ENCODE measurements around the gene PHRF1. TPM values are rescaled to one million over a fixed set of nuclear protein-coding genes. Genes with fewer than 3 reads are reported as not detected.
A peak's percentile ranks its signal among the peaks of the same experiment; 100 is the strongest.

PHRF1 gene
- total and polyA plus RNA-seq, 9 of the 15 experiments (the other 6 are each of a cell fraction or from before 2014, with no cell fraction given): 0.07 to 37.2 (median 7.7) TPM

DNA sequence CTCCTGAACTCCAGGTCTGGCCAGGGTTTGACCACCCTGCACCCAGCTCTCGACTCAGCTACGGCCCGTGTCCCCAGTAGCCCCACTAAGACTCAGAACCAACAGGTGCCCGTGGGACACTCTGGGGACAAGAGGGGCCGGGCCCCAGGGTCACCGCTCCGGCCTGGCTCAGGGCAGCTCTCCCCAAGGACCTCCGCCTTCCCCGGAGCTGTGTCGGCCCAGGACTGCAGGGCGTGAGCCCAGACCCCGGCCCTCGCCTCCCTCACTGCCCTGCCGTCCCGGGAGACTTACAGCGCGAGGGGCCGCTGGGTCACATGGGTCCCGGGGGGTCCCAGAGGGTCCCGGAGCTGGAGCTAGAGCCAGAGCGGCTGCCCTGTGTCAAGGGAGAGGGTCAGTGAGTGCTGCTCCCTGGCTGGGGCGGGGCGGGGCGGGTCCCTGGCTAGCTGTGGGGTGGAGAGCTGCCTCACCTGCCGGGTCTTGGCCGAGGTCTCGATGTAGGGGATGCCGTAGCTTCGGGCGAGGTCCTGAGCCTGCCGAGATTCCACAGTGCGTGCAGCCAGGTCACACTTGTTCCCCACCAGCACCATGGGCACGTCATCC is 43.2 kb upstream of the PHRF1 start:
- Histone ChIP-seq H3K4me3 (no peak overlapping the region), H3K4me2 (ENCODE audit: insufficient read depth, low read length) (no peak overlapping the region), H3K9me1 (ENCODE audit: control insufficient read depth, insufficient read depth, low read length) (peaks cover under 1% of the 10 kb centered on the region), H3K4me1 (replicated peaks in 1 of 2; ENCODE audit: control insufficient read depth in 2 of 2, insufficient read depth in 2 of 2, low read length in 2 of 2) (peaks cover 20 to 87% of the 10 kb centered on the region in 2 experiments), H4K20me1 (replicated peaks; ENCODE audit: control insufficient read depth, insufficient read depth, low read length) (0 out of 2 replicates have a peak, but pooled peaks cover 4% of the 10 kb centered on the region), H3K36me3 (ENCODE audit: control insufficient read depth, insufficient read depth, low read length) (peaks cover 35% of the 10 kb centered on the region; the same call in 1 of the 3 replicates), H2AFZ (ENCODE audit: low read depth, low read length) (no peak overlapping the region), H3K9me3 (replicated peaks; ENCODE audit: control insufficient read depth, insufficient read depth, low read depth, low read length) (no peaks in the 10 kb centered on the region), H3K27me3 (ENCODE audit: control insufficient read depth in 2 of 2, insufficient read depth in 2 of 2, low read length in 2 of 2) (no peaks in the 10 kb centered on the region), H3K79me2 (ENCODE audit: control insufficient read depth, insufficient read depth, low read length) (peaks cover 17% of the 10 kb centered on the region), H3K9ac (ENCODE audit: insufficient read depth in 1 of 2, low read depth in 2 of 2, low read length in 2 of 2) (no peak overlapping the region), H3K27ac (ENCODE audit: extremely low read depth, low read depth, low read length) (no peak overlapping the region)
- BruUV-seq (replicated peaks): no TSS peak
- no peak for FAIRE-seq
- 94% methylated on average over 22 of the region's 33 CpGs for WGBS (ENCODE audit: insufficient coverage, low coverage, missing lambda C conversion rate)
- no peak for ATAC-seq
- CTCF ChIA-PET (ENCODE audit: low intra/inter-chr PET ratio): no interaction called here
- POLR2A ChIA-PET: interaction anchor here (0.6 to 1.0 kb wide), 3 partner anchors 12 to 1435 kb away, joined by 3 to 5 read pairs (median 4); no protein-coding TSS in a partner anchor
- intact Hi-C loops (cut with micrococcal nuclease) (no loop called here), in situ Hi-C loops (cut with MboI) (no loop called here)
- no peak for DNase-seq (ENCODE audit: extremely low read depth in 1 of 4, low spot score in 3 of 4)
- TF ChIP-seq, protein P1, sequence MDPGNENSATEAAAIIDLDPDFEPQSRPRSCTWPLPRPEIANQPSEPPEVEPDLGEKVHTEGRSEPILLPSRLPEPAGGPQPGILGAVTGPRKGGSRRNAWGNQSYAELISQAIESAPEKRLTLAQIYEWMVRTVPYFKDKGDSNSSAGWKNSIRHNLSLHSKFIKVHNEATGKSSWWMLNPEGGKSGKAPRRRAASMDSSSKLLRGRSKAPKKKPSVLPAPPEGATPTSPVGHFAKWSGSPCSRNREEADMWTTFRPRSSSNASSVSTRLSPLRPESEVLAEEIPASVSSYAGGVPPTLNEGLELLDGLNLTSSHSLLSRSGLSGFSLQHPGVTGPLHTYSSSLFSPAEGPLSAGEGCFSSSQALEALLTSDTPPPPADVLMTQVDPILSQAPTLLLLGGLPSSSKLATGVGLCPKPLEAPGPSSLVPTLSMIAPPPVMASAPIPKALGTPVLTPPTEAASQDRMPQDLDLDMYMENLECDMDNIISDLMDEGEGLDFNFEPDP (CRISPR knock-in tag; IDR thresholded peaks at IDR 0.05): no peak
- TF ChIP-seq RBFOX2 (IDR thresholded peaks at IDR 0.05; ENCODE audit: low read depth, low read length): peak; percentile 51
- peak; percentile 65 for TF ChIP-seq POLR2G (IDR thresholded peaks at IDR 0.05; ENCODE audit: low read depth, low read length)

All from K562 (cell line).